Keratinocyte (primary cell): Measurements from ENCODE around the gene ATP8A2.

ENCODE experiments used
- EZH2 ChIP-seq: IDR thresholded peaks from one replicate; pipeline ENCODE4 v1.6.1; 2012; ENCODE audit warnings: inconsistent platforms, mild to moderate bottlenecking, low read length, moderate library complexity
- TF ChIP-seq, protein P1 (sequence below), 3 experiments: IDR thresholded peaks in 1 of 3; conservative IDR thresholded peaks in 1 of 3; optimal IDR thresholded peaks in 1 of 3; 2 replicates in 2 of 3; 3 replicates in 1 of 3; pipeline versions ENCODE3 to v1.5.1; 2011; ENCODE audit warnings: low read length in 3 of 3, mild to moderate bottlenecking in 3 of 3, moderate library complexity in 2 of 3, control low read depth in 1 of 3, inconsistent platforms in 1 of 3; ENCODE audit not compliant: insufficient read depth in 2 of 3; ENCODE audit errors: extremely low read depth in 1 of 3

DNA sequence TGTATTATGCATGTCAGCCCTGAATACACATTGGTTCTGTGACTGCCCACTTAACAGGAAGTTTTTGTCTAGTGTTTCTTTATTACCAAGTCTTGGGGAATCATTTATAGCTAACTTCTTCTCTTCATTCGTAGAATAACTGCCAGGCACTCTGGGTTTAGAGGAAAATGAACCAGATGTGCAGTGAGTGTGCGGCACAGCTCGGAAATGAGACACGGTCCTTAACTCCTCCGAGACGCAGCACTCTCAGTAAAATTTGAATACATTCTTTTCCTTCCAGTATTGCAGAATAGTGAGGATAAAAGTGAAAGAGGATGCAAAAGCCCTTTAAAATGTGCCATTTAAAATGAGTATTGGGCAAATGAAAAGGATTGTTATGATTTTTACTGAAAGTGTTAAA is 29.2 kb downstream of the ATP8A2 start:
- TF ChIP-seq, protein P1, sequence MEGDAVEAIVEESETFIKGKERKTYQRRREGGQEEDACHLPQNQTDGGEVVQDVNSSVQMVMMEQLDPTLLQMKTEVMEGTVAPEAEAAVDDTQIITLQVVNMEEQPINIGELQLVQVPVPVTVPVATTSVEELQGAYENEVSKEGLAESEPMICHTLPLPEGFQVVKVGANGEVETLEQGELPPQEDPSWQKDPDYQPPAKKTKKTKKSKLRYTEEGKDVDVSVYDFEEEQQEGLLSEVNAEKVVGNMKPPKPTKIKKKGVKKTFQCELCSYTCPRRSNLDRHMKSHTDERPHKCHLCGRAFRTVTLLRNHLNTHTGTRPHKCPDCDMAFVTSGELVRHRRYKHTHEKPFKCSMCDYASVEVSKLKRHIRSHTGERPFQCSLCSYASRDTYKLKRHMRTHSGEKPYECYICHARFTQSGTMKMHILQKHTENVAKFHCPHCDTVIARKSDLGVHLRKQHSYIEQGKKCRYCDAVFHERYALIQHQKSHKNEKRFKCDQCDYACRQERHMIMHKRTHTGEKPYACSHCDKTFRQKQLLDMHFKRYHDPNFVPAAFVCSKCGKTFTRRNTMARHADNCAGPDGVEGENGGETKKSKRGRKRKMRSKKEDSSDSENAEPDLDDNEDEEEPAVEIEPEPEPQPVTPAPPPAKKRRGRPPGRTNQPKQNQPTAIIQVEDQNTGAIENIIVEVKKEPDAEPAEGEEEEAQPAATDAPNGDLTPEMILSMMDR (optimal IDR thresholded peaks at IDR 0.05 in 1 of 3, IDR thresholded peaks at IDR 0.05 in 1 of 3, conservative IDR thresholded peaks at IDR 0.05 in 1 of 3; ENCODE audit: extremely low read depth in 1 of 3, insufficient read depth in 2 of 3, low read length in 3 of 3), result no peak
- TF ChIP-seq EZH2, result no peak
